Fibroblast of lung (primary cell): ENCODE results near the gene GGCT.

ENCODE experiments used
- CTCF ChIP-seq, 2 donors: IDR thresholded peaks in 1 of 2; conservative IDR thresholded peaks in 1 of 2; 1 replicate in 1 of 2; 2 replicates in 1 of 2; pipeline ENCODE4 v1.5.1; 2011 to 2012; ENCODE audit warnings: low read length in 2 of 2, control low read depth in 1 of 2, inconsistent platforms in 1 of 2, low read depth in 1 of 2, mild to moderate bottlenecking in 1 of 2
- EZH2 ChIP-seq: IDR thresholded peaks from 2 replicates; pipeline ENCODE4 v1.5.1; 2012; ENCODE audit warnings: low read length, control low read depth, mild to moderate bottlenecking; ENCODE audit errors: missing control alignments

GRCh38 chr7:30474893-30475292 is 29.7 kb downstream of the GGCT start:
- TF ChIP-seq CTCF (conservative IDR thresholded peaks at IDR 0.05 in 1 of 2, IDR thresholded peaks at IDR 0.05 in 1 of 2; ENCODE audit: low read depth in 1 of 2, low read length in 2 of 2), result no peak
- no peak for TF ChIP-seq EZH2
